ENCODE measurements around the gene MACROD2. TPM values are rescaled to one million over a fixed set of nuclear protein-coding genes. Genes with fewer than 3 reads are reported as not detected.

The MACROD2 gene
- total and polyA plus RNA-seq, 4 donors: 0.66 to 10.5 (median 3.3) TPM

GRCh38 chr20:14960831-14961230 is 965.5 kb downstream of the MACROD2 start:
- no peaks in the 10 kb centered on the region for H3K36me3 ChIP-seq (ENCODE audit: control insufficient read depth in 4 of 4, insufficient read depth in 3 of 4, low read depth in 1 of 4, low read length in 3 of 4)
- no peak overlapping the region for H3K27ac ChIP-seq (ENCODE audit: low read depth in 1 of 2, low read length in 2 of 2)
- no peak for DNase-seq (ENCODE audit: low spot score)
- no peaks in the 10 kb centered on the region for H3K9me3 ChIP-seq (ENCODE audit: control insufficient read depth in 4 of 4, low read length in 3 of 4)
- H3K9ac ChIP-seq (ENCODE audit: low read depth in 1 of 2, low read length in 2 of 2): no peak overlapping the region
- no peaks in the 10 kb centered on the region for H3K27me3 ChIP-seq (ENCODE audit: control insufficient read depth in 4 of 4, insufficient read depth in 4 of 4, low read length in 3 of 4)
- 95% methylated on average over 3 of the region's 3 CpGs for WGBS
- no peak for TF ChIP-seq CTCF (IDR thresholded peaks at IDR 0.05; ENCODE audit: low read depth, low read length, missing input control)
- TF ChIP-seq TAF1 (conservative IDR thresholded peaks at IDR 0.05): no peak
- no peak for TF ChIP-seq YY1 (IDR thresholded peaks at IDR 0.05)
- no peak for TF ChIP-seq SP1 (IDR thresholded peaks at IDR 0.05)
- TF ChIP-seq RXRA (IDR thresholded peaks at IDR 0.05): no peak
- no peak for TF ChIP-seq NR2F2 (IDR thresholded peaks at IDR 0.05)
- TF ChIP-seq ZBTB33 (IDR thresholded peaks at IDR 0.05): no peak
- no peak for TF ChIP-seq FOXA2 (IDR thresholded peaks at IDR 0.05)
- TF ChIP-seq REST (IDR thresholded peaks at IDR 0.05): no peak
- no peak for TF ChIP-seq JUND (IDR thresholded peaks at IDR 0.05)
- no peak for TF ChIP-seq ATF3 (IDR thresholded peaks at IDR 0.05)
- no peak for TF ChIP-seq GABPA (IDR thresholded peaks at IDR 0.05 in 1 of 2, conservative IDR thresholded peaks at IDR 0.05 in 1 of 2)
- no peak for TF ChIP-seq HNF4A (conservative IDR thresholded peaks at IDR 0.05)
- TF ChIP-seq MAX (IDR thresholded peaks at IDR 0.05): no peak
- no peak for TF ChIP-seq RAD21 (IDR thresholded peaks at IDR 0.05)
- no peaks in the 10 kb centered on the region for H3K4me1 ChIP-seq (ENCODE audit: control insufficient read depth in 4 of 4, insufficient read depth in 4 of 4, low read length in 3 of 4)
- no peak overlapping the region for H3K4me3 ChIP-seq (ENCODE audit: low read depth in 1 of 3, low read length in 3 of 3)

GRCh38 chr20:14963262-14963663 is 967.9 kb downstream of the MACROD2 start:
- H3K9me3 ChIP-seq (ENCODE audit: control insufficient read depth in 4 of 4, low read length in 3 of 4): no peaks in the 10 kb centered on the region
- H3K27ac ChIP-seq (ENCODE audit: low read depth in 1 of 2, low read length in 2 of 2): no peak overlapping the region
- H3K27me3 ChIP-seq (ENCODE audit: control insufficient read depth in 4 of 4, insufficient read depth in 4 of 4, low read length in 3 of 4): no peaks in the 10 kb centered on the region
- WGBS: 37% methylated on average over 3 of the region's 3 CpGs
- H3K4me1 ChIP-seq (ENCODE audit: control insufficient read depth in 4 of 4, insufficient read depth in 4 of 4, low read length in 3 of 4): no peaks in the 10 kb centered on the region
- no peak for DNase-seq (ENCODE audit: low spot score)
- no peak overlapping the region for H3K4me3 ChIP-seq (ENCODE audit: low read depth in 1 of 3, low read length in 3 of 3)
- no peaks in the 10 kb centered on the region for H3K36me3 ChIP-seq (ENCODE audit: control insufficient read depth in 4 of 4, insufficient read depth in 3 of 4, low read depth in 1 of 4, low read length in 3 of 4)
- TF ChIP-seq SP1 (IDR thresholded peaks at IDR 0.05): no peak
- no peak for TF ChIP-seq MAX (IDR thresholded peaks at IDR 0.05)
- no peak overlapping the region for H3K9ac ChIP-seq (ENCODE audit: low read depth in 1 of 2, low read length in 2 of 2)

Measured in liver (tissue), 9 donors.